Measurements from ENCODE around the gene PWWP2B. TPM values are rescaled to one million over a fixed set of nuclear protein-coding genes. Genes with fewer than 3 reads are reported as not detected.

The PWWP2B gene
- total RNA-seq, 1 donor from 2014 or later = 13.3 TPM

DNA sequence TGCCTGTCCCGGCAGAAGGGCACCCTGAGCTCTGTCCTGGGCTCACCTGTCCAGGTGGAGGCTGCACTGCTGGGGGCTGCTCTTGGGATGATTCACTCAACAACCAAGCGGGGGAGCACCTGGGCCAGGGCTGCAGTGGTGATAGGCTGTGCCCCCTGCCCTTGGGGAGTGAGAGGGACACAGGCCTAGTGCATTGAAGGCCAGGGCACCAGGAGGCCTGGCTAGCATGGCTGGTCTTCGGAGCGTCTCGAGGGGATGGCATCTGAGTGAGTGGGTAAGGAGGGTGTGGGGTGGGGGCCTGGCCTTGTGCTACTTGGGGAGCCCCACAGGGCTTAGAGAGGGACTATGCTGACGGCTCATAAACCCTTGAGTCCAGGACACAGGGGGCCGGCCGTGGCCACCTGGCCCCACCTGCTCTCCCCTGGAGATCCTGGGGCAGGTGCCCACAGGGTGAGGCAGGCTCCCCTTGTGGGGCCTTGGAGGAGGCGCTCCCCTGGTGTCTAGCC, 3.1 kb downstream of the PWWP2B start:
- ATAC-seq (no peak), DNase-seq (ENCODE audit: low spot score) (no peak)
- intact Hi-C loops (cut with DNase I) = no loop called here

DNA sequence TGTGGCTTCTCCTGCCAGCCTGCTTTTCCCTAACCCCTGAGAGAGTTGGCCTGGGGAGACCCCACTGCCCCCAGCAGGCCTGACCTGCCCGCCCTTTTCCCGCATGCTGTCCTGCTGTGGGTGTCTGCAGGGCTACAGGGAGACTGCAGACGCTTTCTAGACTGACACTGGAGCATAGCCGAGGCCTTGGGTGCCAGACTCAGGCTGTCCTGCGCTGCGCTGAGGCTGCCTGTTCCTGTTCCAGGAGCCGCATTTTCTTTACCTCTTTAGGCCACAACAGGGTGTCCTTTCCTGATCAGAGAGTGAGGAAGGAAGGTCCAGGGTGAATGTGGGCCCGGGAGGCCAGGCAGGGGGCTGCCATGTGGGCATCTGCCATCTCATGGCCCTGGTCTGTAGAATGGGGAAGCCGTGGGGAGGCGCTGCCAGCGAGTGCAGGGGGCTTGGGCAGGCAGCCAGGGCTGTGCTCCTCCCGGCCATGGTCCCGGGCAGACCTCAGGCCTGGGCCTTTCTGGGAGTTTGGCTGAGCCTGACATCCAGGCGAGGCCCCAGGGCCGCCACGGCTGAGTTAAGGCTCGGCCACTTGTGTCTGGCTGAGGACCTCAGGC, 3.6 kb downstream of the PWWP2B start:
- ATAC-seq = no peak
- DNase-seq (ENCODE audit: low spot score) = no peak
- intact Hi-C loops (cut with DNase I) = no loop called here

DNA sequence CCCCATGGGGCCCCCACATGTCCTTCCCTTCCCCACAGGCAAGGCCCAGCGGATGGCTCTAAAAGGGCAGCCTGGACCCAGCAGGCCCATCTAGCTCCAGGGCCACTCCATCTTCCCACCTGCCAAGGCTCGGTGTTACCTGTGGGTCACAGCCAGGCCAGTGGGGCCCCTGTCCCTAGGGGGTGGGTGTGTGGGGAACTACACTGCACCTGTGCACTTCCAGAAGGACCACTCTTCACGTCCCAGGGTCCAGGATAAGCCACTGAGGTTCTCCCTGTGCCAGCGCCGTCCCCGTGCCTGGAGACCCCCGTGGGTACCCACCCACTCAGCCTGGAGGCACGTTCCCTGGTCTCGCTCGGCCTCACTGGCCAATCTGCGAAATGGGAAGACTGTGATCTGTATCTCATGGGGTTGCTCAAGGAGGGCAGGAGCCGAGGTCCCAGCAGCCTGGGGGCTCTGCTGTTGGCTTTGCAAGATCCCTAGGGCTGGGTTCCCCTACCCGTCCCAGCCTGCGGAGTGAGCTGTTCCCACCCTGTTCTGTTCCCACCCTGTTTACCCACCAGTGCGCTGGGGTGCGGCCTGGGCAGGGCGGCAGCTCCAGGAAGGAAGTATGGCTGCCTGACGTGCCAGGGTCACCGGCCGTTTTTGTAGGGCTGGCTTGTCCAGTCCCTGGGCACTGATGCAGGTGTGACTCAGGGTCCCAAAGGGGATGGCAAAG, 4.6 kb downstream of the PWWP2B start:
- ATAC-seq (no peak), DNase-seq (ENCODE audit: low spot score) (no peak)
- intact Hi-C loops (cut with DNase I) = no loop called here

DNA sequence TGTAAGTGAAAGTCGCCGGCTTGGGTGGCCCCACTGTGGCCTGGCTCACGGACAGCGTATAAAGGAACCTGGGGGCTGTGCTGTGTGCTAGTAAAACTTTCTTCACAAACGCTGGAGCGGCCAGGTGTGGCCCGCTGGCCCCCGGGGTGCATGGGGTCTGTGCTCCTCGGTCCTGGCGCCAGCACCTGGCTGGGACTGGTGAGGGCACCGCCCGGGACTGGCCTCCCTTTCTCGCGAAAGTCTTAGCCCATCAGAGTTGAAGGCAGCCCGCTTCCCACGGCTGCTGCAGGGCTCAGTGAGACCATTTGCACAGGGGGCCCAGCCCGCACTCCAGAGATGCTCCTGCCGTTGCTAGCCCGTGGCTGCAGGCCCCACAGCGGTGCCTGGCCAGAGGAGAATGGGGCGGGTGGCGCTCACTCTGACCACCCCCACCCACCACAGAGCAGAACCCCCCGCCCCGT, 5.8 kb downstream of the PWWP2B start:
- DNase-seq (ENCODE audit: low spot score) (no peak), ATAC-seq (no peak)
- intact Hi-C loops (cut with DNase I) = no loop called here

DNA sequence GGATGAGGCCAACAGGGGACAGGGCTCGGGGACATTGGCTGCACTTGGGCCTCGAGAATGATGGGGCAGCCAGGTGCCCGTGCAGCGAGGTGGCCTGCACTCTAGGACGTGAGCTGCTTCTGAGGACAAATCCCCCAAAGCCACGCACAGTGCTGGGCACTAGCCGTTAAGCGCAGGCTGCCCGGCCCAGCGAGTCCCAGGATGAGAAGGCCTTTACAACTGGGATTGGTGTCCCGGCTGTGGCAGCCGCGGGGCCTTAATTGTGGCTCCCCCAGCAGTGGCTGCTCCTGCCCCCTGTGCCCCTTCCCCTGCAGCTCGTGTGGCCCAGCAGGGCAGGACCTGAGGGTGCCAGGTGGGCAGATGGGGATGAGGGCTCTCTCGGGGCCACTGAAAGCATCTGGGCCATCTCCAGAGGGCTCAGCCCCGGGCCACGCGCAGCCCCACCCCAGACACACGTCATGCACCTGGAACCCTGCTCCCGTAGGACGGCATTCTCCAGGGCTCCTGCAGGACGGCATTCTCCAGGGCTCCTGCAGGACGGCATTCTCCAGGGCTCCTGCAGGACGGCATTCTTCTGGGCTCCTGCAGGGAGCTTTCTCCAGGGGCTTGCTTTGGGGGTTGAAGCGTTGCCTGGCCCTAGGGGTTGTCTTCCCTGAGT, 6.6 kb downstream of the PWWP2B start:
- intact Hi-C loops (cut with DNase I) = no loop called here
- ATAC-seq (no peak), DNase-seq (ENCODE audit: low spot score) (no peak)

DNA sequence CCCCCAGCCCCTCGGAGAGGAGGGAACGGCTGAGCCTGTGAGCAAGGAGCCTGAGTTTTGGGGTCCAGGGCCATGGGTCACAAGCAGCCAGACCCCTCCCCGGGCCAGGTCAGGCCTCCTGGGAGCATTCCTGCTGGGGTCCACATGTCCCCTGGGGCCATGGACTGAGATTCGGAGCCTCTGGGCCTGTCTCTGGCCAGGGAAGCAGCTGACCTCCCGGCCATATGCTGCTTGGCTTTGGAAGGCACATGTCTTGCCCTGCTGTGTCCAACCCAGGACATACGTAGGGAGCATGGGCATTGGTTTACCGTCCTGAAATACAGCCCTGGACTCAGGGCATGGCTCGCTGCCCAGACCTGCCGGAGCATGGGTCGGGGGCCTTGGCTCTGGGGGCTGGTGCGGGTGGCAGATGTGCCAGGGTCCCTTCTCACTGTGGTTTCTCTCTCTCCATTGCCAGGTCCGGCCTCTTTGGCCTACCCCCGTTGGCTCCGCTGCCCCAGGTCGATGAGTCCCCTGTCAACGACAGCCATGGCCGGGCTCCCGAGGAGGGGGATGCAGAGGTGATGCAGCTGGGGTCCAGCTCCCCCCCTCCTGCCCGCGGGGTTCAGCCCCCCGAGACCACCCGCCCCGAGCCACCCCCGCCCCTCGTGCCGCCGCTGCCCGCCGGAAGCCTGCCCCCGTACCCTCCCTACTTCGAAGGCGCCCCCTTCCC, 7.3 kb downstream of the PWWP2B start:
- ATAC-seq (no peak), DNase-seq (ENCODE audit: low spot score) (no peak)
- intact Hi-C loops (cut with DNase I) = no loop called here

DNA sequence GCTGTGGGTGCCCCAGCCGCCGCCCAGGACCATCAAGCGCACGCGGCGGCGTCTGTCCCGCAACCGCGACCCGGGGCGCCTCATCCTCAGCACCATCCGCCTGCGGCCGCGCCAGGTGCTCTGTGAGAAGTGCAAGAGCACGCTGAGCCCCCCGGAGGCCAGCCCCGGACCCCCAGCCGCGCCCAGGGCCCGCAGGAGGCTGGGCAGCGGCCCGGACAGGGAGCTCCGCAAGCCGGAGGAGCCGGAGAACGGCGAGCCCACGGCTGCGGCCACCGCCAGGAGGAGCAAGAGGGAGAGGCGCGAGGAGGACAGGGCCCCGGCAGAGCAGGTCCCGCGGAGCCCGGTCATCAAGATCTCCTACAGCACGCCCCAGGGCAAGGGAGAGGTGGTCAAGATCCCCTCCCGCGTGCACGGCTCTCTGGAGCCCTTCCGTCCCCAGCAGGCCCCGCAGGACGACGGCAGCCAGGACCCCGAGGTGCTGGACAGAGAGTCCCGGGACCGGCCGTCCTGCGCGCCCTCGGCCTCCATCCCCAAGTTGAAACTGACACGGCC, 8.0 kb downstream of the PWWP2B start:
- DNase-seq (ENCODE audit: low spot score) (no peak), ATAC-seq (no peak)
- intact Hi-C loops (cut with DNase I) = no loop called here

DNA sequence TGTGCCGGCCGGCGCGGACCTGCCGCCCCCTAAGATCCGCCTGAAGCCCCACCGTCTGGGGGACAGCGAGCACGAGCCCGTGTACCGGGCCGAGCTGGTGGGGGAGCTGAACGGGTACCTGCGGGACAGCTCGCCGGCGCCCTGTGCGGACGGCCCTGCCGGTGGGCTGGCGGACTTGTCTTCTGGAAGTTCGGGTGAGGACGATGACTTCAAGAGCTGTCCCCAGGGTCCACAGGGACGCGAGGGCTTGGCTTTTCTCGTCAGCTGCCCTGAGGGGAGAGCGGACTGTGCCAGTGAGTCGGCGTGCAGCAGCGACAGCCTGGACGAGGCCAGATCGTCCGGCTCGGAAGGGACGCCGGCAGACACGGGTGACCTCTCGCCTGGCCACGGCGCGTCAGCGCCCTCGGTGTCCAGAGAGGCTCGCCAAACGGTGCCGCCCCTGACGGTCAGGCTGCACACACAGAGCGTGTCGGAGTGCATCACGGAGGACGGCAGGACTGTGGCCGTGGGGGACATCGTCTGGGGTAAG, 8.5 kb downstream of the PWWP2B start:
- intact Hi-C loops (cut with DNase I) = no loop called here
- DNase-seq (ENCODE audit: low spot score) = no peak
- no peak for ATAC-seq

DNA sequence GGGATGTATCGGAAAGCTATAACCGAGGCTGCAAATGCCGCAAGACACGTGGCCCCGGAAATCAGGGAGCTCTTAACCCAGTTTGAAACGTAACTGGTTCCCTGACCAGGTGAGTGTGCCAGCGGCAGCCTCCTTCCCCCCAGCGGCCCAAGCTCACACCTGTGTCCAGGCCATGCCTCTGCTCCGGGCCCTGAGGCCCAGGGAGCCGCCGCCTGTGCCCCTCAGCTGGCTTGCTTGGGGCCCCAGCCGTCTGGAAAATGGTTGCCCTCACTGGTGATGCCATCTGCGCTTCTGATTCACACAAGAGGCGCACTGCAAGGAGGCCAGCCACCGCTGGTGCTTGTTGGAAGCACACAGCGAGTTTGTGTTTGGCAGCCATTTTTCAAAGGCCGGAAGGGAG, 9.2 kb downstream of the PWWP2B start:
- no peak for DNase-seq (ENCODE audit: low spot score)
- ATAC-seq = no peak
- intact Hi-C loops (cut with DNase I) = no loop called here

DNA sequence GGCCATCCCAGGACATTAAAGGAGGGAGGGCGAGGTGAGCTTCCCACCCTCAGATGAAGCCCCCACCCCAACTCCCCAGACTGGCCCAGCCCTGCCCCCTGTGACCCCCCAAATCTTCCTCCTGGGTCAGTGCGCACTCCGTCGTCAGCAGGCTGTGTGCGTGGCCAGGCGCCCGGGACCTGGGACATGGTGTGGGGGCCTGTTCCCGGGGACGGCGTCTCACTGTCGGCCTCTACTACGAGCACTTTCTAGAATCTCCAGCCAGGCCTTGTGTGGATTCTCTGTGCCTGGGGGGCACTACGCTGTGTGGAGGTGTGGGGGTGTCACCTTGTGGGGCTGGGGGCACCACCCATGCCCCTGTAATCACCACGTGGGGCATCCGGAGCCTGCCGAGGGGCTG, 9.8 kb downstream of the PWWP2B start:
- DNase-seq (ENCODE audit: low spot score) (no peak), ATAC-seq (no peak)
- intact Hi-C loops (cut with DNase I) = no loop called here

DNA sequence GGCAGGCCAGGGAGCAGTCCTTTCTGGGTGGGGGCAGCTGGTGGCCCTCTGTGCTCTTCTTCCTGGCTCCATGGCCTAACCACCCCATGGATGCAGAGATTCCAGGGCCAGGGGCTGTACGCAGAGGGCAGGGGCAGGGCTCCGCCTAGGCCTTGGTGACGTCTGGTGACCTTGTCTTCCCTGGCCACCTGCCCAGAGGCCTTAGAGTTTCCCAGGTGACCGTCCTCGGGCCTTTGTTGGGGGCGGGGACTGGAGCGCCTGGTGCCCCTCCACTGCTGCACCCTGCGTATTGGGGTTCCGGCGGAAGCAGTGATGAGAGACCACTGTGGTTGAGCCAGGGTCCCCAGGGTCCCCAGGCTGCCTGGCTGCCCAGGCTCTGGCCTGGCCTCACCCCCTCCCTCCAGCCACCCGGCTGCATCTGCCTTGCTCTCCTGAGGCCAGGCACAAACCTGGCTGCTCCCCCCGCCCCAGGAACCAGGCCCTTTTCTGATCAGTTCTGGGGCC, 10.3 kb downstream of the PWWP2B start:
- intact Hi-C loops (cut with DNase I) = no loop called here
- no peak for DNase-seq (ENCODE audit: low spot score)
- peak; percentile 7 for ATAC-seq

DNA sequence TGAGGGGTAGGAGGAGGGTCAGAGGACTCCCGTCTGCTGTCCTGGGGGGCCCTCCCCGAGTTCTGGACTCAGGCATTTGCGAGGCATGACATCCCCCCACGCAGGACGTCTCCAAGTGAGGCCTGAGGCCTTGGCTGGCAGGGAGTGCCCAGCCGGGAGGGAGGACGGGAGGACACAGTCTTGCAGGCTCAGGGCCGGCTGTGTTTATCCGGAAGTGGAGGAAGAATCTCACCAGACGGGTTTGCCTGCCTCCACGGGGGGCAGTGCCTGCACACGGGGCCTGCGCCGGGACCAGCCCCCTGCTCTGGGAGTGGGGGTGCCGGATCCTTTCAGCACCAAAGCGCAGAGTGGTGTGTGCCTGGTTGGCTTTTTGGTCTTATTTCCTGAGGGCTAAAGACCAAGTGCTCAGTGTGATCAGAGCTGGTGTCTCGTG, 10.9 kb downstream of the PWWP2B start:
- intact Hi-C loops (cut with DNase I) = no loop called here
- ATAC-seq = peak; percentile 79
- no peak for DNase-seq (ENCODE audit: low spot score)

DNA sequence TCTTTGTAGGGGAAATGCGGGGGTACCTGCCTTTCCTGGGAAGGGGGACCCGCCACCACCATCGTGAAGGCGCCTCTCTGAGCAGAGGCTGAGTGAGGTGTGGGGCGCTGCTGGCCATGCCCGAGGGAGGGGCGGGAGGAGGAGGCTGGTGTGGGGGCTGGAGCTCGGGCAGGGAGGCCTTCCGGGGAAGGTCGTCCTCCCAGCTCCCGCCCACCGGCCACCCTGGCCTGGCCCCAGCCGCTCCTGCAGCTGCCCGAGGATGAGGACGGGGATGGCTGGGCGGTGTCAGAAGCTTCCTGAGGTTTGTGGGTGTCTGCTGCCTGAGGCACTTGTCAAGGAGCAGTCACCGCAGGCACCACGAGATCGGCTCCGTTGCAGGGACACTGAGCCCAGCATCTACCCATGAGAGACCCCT, 11.4 kb downstream of the PWWP2B start:
- intact Hi-C loops (cut with DNase I) = no loop called here
- peak; percentile 65 for ATAC-seq
- DNase-seq (ENCODE audit: low spot score) = no peak

DNA sequence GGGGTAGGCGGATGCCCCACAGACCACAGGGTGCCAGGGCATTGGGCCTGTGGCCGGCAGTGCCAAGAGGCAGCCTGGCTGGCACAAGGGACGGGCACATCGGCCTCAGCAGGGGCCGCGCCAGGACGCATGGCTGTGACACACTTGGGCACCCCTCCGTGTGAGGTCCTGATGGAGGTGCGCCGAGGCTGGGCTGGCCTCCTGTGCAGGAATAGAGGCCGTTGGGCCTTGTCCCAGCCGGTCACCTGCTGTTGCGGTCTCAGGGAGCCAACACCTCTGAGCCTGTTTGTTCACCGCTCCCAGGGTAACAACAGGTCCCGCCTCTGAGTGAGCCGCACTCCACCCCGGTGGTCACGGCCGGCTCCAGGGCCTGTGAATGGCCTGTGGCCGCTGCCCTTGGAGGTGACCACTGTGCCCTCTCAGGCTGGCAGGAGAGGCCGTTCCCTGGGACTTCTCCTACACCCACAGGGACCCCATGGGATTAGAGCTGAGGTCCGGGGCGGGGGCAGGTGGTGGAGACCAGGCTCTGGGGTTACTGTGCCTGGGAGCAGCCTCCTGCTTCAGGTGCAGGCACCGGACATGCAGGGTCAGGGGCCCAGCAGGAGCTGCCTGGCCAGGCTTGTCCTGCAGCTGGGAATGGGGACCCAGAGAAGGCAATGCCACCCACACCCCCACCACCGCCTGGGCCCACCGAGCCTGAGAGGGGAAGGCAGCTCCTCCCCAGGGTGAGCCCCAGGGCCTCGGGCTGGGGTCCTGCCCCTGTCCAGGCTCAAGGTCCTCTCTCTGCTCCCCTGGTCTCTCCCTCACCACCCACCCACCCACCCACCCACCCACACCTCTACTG, 12.0 kb downstream of the PWWP2B start:
- DNase-seq (ENCODE audit: low spot score) = no peak
- no peak for ATAC-seq
- intact Hi-C loops (cut with DNase I) = no loop called here

DNA sequence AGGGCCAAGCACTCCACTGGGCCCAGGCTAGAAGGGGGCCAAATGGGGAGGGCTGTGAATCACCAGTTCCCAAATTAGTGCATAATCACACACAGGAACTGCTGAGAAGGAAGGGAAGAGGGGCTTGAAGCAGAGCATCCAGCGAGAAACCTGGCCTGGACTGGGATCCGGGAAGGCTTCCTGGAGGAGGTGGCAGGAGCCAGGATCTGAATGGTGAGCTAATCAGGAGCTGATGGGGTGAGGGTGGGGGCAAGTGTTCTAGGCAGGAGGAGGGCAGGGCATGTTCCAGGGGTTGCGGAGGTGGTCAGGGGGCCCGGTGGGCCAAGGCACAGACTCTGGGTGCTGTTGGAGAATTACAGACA, 12.6 kb downstream of the PWWP2B start:
- ATAC-seq = no peak
- intact Hi-C loops (cut with DNase I) = no loop called here

DNA sequence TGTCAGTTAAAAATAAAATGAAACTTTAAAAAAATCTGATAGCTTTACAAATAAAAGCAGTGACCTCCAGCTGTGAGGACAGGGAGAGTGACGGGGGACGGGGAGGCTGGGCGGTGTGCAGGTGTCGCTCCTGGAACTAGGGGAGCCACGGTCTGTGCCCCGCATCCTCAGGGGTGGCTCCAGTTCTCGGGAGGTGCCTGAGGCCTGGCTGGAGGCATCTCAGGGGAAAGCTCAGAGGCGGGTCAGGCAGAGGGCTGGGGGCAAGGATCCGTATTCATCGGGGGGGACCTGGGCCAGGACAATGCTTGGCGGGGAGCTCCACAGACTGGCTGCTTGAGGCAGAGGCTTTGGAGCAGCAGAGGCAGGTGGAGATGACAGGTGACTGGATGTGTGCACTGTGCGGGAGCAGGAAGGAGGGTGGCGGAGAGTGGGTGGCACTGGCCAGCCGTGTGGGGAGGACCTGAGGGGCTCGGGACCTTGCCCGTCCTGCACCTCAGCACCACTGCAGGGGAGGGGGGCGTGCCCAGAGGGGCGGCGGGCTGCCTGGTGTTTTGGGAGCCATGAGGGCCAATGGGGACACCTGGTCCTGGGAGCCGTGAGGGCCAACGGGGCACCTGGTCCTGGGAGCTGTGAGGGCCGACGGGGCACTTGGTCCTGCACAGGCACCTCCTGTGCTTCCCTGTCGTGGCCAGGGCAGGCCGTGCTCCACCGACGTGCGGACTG, 13.2 kb downstream of the PWWP2B start:
- intact Hi-C loops (cut with DNase I) = no loop called here
- ATAC-seq = no peak
- DNase-seq (ENCODE audit: low spot score) = no peak

More for the DNA sequence above, 12.6 kb downstream of the PWWP2B start:
- DNase-seq (ENCODE audit: low spot score) = no peak

DNA sequence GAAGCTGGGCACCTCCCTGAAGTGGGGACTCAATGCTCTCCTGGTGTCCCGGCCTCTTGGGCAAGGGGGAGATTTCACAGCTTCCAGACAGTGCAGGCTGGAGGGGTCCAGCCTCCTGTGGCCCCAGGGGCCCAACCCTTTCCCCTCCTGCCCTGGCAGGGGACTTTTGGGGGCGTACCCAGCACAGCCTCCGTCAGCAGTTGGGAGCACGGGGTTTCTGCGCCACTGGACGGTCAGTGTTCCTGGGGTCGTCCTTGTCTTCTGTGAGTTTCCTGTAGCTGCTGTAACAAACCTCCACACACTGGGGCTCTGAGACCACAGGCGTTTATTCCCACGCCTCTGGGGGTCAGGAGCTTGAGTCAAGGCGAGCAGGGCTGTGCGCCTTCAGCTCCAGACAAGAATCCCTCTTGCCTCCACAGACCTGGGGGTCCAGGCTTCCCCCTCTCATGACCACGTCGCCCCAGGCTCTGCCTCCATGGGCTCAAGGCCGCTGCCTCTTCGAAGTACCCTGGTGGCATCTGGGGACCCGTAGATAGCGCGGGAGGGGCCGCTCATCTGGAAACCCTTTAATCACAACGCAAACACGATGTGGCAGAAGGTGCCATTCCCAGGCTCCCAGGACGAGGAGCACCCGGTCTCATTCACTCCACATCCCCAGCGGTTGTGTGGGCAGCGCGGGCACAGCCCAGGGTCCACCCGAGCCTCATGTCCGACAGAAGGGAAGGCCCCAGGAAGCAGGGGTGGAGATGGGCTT, 14.0 kb downstream of the PWWP2B start:
- no peak for ATAC-seq
- DNase-seq (ENCODE audit: low spot score) = no peak
- intact Hi-C loops (cut with DNase I) = no loop called here

All from sciatic nerve (tissue), 2 donors.